Stimulated activated CD8-positive, alpha-beta memory T cell treated with anti-CD3 and anti-CD28 coated beads, Interleukin-7, amount 100 ng/mL, for 1 hour (primary cell): ENCODE results near the gene ATXN2L.
"Not testable (repeated sequence)": the region's sequence is repeated elsewhere in the genome, so short reads cannot be mapped to it uniquely, and the experiment has no call there.

Source experiments
- DNase-seq, 2 donors: peaks; one replicate each; pipeline ENCODE4 v3.0.0-alpha.2; 2020; ENCODE audit warnings: low read depth in 2 of 2

Gene ATXN2L

DNA sequence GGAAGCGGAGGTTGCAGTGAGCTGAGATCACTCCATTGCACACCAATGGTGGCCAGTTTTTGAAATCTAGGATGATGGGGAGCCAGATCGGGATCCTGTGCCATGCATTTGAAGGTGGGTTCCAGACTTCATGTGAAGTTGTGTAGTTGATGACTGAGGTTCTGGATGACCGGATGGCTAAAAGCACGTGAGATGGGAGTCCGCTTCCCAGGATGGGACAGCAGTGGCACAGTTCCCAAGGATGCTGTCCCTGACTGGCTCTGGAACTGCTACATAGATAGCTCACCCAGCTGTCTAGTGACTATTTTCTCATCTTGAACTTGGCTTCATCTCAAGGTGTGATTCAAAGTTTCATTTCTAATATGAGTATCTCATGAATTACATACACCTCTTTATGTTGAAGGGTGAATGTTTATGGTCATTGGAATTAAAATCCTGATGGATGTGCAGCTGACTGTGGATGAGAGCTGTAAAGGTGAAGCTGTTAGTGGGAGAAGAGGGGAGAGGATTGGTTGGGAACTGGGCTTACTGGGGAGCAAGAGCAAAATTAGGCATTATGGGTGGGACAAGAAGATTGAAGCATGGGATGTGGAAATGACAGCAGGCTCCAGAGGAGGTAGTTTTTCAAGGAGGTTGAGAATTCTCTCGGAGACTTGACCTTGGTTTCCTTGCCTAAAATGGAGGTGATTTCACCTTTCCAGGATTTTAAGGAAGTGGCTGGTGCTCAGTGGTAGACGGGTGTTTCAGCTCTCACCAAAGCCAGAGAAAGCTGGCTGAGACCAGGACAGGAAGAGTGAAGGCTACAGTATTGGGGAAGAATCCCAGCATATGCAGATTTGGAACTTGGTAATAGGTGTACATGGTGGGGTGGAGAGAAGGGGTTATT, 15.1 kb downstream of the ATXN2L start:
- DNase-seq: no peak

DNA sequence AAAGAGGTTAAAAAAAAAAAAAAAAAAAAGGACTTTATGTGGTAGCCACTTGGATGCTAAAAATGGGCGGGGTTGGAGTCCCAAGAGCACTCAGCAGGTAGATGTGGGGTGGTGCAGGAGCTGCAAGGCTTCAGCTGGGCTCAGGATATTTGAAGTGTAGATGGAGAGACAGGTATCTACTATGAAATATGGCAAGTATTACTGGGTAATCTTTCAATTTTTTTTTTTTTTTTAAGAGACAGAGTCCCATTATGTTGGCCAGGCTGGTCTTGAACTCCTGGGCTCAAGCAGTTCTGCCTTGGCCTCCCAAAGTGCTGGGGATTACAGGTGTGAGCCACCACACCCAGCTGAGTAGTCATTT, 15.7 kb downstream of the ATXN2L start:
- DNase-seq: no peak

DNA sequence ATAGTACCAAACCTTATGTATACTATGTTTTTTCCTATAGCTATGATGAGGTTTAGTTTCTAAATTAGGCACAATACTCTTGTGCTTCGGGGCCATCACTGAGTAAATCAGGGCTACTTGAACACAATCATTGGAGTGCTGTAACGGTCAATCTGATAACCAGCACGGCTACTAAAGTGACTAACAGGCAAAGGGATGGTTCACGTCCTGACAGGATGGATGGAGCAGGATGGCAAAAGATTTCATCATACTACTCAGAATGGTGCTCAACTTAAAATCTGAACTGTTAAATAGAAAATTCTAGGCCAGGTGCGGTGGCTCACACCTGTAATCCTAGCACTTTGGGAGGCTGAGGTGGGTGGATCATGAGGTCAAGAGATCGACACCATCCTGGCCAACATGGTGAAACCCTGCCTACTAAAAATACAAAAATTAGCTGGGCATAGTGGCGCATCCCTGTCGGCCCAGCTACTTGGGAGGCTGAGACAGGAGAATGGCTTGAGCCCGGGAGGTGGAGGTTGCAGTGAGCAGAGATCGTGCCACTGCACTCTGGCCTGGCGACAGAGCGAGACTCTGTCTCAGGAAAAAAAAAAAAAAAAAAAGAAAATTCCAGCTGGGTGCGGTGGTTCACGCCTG, 16.3 kb downstream of the ATXN2L start:
- DNase-seq: no peak

DNA sequence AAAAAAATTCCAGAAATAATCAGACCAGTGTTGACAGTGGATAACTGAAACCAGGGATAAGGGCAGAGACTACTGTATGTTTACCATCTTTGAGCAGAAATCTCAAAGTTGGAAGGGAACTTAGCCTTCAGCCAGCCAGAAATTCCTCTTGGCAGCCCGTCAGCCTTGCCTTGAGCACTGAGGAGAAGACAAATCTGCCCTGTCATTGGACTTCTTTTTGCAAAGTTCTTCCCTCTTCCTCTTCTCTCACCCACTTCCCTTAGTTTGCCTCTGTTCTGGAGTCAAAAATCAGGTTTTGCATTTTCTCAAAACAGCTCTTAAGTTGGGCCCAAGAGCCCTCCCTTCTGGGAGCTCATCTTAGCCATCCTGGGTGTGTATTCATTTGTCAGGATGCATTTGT, 17.1 kb downstream of the ATXN2L start:
- no peak for DNase-seq

DNA sequence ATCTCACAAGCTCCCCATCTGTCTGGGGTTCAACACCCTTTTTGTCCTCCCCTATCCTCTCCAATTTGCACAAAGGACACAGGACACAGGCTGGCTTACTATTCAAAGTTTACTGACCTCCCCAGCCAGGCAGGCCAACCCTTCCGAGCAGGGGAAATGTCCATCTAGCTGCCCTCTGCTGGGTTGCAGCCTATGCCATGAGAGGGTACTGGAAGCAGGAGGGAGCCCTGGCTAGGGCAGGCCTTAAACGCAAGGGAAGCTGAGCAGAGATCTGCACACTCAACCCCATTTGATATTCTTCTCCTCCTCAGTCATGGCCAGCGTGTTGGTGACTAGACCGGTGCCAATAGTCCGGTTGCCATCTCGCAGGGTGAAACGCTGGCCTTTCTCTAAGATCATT, 19.9 kb downstream of the ATXN2L start:
- no peak for DNase-seq

DNA sequence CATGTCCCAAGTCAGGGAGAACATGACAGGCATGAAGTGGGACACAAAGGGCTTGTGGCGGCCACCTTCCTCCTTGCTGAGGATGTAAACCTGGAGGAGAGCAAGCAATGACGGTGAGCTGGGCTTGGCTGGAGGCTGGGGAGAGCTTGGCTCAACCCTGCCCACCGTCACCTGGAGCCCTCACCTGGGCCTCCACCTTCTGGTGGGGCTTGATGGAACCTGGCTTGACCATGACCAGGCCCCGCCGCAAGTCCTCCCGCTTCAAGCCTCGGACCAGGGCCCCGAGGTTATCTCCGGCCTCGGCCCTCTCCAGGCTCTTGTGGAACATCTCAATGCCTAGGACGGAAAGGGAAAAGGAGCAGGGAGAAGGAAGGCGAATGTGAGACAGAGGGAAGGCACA, 21.0 kb downstream of the ATXN2L start:
- DNase-seq: no peak

DNA sequence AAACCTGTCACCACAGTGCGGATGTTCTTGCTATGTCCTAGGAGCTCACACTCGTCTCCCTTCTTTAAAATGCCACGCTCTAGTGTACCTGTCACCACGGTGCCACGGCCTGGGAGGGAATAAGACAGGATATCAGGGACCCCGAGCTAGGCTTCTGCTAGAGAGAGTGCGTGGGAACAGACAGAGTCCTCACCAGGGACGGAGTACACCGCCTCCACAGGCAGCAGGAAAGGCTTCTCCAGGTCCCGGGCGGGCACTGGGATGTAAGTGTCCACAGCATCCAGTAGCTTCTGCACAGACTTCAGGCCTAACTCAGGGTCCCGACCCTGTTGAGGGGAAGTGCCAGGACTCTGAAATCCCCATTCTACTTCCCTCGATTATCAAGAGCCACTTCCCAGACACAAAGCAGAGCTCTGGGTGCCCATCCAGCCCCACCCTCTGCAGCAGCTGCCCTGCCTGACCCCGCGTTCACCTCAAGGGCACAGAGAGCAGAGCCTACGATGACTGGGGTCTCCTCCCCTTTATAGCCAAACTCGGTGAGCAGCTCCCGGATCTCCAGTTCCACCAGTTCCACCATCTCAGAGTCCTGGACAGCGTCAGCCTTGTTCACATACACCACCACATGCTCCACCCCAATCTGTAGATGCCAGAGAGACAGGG, 21.6 kb downstream of the ATXN2L start:
- DNase-seq: no peak

DNA sequence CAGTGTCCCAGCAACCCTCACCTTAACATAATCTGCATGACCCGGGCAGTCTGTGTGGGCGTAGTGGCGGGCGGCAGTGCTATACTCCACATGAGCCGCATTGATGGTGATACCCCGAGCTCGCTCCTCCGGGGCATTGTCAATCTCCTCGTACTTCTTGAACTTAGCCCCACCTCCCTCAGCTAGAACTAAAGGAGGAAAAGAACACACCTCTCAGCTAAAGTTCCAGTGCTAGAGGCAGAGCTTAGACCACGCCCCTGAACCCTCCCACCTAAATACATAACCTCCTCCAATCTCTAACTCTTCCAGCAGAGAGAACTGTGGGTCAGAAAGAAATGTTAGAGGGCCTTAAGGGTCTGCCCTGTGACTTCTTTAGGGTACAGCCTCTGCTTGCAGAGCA, 22.5 kb downstream of the ATXN2L start:
- no peak for DNase-seq

DNA sequence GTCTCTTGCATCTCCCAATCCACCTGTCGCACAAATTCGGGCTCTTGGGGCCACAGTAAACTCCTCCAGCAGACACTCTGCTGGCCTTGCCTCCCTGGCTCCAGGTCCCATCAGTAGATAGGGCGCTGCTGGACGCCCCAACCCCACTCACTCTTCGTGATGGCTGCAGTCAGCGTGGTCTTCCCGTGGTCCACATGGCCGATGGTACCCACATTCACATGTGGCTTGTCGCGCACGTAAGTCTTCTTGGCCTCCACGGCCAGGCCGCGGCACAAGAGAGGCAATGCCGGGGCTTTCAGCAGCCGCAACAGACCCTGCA, 22.9 kb downstream of the ATXN2L start:
- no peak for DNase-seq

DNA sequence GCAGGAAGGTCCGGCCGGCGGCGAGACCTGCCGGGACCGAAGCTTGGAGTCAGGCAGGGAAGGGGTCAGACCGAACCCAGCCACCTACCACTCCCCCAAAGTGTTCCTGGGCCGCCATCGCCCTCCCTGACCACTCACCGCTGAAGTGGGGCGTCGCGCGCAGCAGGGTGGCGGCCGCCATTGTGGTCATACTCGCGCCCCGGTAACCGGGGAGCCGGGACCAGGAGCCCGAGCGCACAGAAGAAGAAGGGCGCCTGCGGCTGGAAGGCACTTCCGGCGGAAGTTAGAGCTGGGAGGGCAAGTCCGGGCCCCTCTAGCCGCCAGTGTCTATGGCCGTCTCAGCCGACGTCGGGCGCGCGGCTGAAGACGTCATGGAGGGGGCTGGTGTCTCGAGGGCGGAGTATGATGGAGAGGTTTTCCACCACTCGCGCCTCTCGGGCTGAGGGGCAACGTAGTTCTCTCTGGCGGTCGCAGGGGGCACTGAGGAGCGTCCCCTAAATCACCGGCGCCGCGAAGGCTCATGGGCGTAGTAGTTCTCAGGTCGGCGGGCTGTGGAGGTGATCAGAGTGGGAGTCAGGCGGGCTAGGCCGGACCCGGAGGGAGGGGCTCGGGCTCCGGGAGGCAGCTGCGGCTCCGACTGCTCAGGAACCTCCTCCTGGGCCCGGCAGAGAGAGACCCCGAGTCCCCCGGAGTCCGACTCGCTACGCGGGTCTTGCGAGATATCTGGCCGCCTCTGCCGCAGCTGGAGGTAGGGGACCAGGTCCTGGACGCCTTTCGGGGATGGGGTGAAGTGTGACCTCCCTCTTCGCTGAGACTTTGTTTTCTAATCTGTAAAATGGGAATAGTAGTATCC, 23.5 kb downstream of the ATXN2L start, which contains the start of gene TUFM:
Gene TUFM, minus strand, starts transcription at position 269 of the 853 bp plus-strand sequence. Its CDS starts 79 bp downstream, at position 190.
- peak; percentile 96 for DNase-seq

DNA sequence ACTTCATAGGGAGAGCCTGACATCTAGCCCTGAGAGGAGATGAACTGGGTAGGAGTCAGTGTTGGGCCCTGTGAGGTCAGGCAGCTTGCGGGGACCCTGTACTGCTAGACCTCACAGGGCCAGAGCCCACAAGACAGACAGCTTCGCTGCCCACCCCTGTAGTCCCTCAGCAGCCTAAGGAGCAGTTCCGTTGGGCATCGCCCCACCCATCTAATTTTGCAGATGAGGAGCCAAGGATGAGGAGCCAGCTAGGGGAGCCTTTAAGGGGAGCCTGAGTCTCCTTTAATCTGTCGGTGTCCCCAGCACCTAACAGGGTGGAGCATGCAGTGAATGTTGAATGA, 24.1 kb downstream of the ATXN2L start:
- DNase-seq: no peak

DNA sequence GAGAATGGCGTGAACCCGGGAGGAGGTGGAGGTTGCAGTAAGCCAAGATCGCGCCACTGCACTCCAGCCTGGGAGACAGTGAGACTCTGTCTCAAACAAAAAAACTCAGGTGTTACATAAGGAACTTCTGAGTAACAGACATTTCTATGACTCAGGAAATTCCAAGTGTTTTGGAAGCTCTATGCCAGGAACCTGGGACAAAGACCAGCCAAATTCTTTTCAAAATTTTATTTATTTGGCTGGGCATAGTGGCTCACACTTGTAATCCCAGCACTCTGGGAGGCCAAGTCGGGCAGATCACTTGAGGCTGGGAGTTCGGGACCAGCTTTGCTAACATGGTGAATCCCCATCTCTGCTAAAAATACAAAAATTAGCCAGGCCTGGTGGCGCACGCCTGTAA, 35.6 kb downstream of the ATXN2L start:
- DNase-seq: no peak

DNA sequence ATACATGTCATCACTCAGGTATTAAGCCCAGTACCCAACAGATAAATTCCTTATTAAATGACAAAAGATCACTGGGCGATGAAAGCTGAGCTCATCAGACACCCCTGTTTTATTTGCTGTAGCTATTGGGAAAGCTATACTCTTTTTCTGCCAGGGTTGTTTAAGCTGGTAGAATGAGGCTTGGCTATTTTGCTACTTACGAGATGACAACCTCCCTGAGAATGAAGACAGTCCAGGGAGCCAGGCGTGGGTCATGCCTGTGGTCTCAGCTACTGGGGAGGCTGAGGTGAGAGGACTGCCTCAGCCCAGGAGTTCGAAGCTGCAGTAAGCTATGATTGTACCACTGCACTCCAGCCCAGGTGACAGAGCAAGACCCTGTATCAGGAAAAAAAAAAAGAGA, 36.5 kb downstream of the ATXN2L start:
- DNase-seq: no peak

DNA sequence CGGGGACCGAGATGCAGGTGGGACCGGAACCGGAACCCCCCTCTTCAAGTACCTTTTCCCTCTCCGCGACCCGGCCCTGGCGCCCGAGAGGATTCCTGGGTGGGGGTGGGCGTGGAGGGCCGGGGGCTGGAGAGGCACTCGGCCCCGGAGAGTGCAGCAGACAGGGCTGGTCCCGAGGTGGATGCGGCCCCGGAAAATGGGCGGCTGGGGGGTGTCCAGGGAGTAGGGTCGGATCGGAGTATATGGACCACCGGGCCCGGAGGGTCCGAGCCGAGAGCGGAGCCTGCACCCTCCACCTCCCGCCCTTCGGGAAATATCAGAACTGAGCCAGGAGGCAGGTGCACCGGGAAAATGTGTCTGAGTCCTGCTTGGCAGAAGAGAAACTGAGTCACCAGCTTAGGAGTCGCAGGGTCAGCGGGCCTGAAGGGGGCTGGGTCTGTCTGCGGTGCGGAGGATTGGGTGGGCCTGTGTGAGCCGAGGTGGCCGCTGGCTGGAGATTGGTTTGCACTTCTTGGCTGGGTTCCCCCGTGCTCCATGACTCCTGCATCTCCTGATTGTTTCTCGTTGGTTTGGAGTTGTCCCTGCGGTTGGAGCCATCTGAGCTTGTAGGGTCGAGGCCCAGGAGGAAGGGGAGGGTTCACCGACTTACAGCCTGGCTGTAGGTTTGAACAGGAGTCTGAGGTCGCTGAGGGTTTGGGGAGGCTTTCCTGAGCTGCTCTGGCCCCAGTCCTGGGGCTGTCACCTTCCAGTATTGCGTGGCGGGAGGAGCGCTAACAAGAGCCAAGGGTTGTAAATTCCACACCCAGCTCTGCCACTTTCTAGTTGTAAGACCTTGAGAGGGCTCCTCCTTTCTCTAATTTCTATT, 41.4 kb downstream of the ATXN2L start:
- DNase-seq: no peak

DNA sequence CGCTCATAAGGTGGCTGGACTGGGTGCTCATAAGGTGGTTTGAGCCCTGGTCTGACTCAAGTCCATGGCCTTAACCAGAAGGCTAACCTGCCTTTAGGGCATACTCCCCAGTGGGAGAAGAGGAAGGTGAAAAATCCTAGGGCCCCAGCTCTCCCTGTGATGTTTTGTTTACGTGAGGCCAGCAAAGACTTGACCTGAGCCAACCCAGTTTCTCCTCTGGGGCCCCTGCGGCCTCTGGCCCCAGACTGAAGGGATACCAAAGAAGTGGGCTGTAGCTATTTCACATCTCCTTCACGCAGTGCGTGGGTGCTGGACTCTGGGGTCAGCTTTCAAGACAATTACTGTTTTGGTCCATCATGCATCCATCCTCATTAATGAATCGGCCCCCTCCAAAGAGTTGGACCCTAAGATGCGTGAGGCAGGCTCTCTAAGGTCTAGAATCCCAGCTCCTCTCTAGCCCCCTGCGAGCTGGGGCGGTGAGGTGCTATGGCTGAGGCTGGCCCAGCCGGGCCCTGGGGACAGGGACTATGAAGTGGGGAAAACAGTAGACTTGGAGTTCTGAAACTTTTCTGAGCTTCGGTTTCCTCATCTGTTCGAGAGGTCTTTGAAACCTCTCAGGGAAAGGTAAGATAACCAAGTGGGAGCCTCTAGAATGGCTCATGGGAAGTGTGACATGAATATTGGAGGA, 42.3 kb downstream of the ATXN2L start:
- no peak for DNase-seq

DNA sequence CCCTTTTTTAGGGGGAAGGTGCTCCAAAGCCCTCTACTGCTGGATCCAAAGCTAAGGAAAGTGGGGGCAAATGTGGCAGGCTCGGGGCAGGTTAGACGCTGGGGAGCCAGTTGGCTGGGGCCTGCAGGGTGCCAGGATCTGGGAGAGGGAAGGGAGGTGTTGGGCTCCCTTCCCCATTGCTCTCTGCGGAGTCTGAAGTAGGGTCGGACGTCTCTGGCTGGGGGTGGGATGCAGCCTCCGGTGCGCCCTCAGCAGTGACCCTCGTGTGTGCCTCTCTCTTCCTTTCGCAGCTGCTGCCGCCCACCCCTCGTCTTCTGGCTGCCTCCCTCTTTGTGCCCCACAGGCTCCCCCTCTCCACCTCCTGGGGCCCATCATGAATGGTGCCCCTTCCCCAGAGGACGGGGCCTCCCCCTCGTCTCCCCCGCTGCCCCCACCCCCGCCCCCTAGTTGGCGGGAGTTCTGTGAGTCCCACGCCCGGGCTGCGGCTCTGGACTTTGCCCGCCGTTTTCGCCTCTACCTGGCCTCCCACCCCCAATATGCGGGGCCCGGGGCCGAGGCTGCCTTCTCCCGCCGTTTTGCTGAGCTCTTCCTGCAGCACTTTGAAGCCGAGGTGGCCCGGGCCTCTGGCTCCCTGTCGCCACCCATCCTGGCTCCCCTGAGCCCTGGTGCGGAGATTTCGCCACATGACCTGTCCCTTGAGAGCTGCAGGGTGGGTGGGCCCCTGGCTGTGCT, 43.1 kb downstream of the ATXN2L start:
- no peak for DNase-seq

DNA sequence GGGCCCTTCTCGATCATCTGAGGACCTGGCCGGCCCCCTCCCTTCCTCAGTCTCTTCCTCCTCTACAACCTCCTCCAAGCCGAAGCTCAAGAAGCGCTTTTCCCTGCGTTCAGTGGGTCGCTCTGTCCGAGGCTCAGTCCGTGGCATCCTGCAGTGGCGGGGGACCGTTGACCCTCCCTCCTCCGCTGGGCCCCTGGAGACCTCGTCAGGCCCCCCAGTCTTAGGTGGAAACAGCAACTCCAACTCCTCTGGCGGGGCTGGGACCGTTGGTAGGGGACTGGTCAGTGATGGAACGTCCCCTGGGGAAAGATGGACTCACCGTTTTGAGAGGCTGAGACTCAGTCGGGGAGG, 43.6 kb downstream of the ATXN2L start:
- DNase-seq: no peak

DNA sequence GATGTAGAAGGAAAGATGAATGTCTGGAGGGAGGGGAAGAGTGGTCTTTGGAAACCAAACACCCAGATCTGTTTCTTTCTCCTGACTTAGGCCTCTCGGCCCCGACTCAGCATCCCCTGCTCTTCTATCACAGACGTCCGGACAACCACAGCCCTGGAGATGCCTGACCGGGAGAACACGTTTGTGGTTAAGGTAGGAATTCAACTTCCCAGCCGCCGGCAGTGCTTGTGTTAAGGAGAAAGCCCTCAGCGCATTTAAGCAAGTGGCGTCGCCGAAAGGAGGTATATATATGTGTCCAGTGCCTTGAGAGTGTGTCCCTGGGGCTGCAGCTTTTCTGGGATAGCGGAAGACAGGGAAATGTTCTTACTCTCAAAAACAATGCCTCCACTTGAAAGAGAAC, 44.4 kb downstream of the ATXN2L start:
- no peak for DNase-seq

DNA sequence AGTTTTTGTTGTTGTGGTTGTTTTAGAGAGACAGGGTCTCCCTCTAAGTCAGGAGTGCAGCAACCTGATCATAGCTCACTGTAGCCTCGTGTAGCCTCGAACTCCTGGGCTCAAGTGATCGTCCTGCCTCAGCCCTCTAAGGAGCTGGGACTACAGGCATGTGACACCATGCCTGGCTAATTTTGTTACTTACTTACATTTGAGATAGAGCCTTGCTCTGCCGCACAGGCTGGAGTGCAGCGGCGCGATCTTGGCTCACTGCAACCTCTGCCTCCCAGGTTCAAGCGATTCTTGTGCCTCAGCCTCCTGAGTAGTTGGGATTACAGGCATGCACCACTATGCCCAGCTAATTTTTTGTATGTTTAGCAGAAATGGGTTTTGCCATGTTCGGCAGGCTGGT, 44.8 kb downstream of the ATXN2L start:
- not testable (repeated sequence) for DNase-seq

DNA sequence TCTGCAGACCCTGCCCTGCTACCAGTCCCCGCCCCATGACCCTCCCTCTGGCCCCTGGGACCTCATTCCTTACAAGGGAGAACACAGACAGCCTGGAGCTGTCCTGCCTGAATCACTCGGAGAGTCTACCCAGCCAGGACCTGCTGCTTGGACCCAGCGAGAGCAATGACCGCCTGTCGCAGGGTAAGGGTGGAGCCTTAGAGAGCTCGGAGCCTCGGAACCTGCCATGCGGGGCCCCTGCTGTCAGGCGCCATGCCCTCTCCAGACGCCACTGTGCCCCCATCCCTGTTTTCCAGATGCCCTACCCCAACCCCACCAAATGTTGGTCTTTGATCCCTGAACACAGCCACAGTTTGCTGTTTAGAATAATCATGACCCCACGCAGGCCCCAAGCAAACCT, 46.4 kb downstream of the ATXN2L start:
- DNase-seq: no peak
